Astrocyte (in vitro differentiated cells and primary cell): ENCODE data around the gene POLA1. TPM values are rescaled to one million over a fixed set of nuclear protein-coding genes. Genes with fewer than 3 reads are reported as not detected.

Experiments
- DNase-seq: peaks from one replicate; pipeline ENCODE4 v3.0.0-alpha.2; 2010; ENCODE audit warnings: low read depth
- FAIRE-seq: peaks from 2 replicates; lab custom pipeline; 2011; peaks lifted over from hg19 to GRCh38; lab: Jason Lieb, UNC
- H2AFZ ChIP-seq: 2 replicates; pipeline ENCODE4 v1.6.0; 2012; ENCODE audit warnings: low read depth, low read length, inconsistent platforms
- H3K27ac ChIP-seq: 2 replicates; pipeline ENCODE4 v1.5.1; 2011; ENCODE audit warnings: low read depth, low read length, inconsistent platforms
- H3K27me3 ChIP-seq: 2 replicates; pipeline ENCODE4 v1.6.0; 2011; ENCODE audit warnings: low read length, inconsistent platforms; ENCODE audit not compliant: insufficient read depth
- H3K36me3 ChIP-seq: 2 replicates; pipeline ENCODE4 v1.5.1; 2011; ENCODE audit warnings: low read length, inconsistent platforms; ENCODE audit not compliant: insufficient read depth
- H3K4me1 ChIP-seq: 2 replicates; pipeline ENCODE4 v1.5.1; 2011; ENCODE audit warnings: low read length, inconsistent platforms; ENCODE audit not compliant: insufficient read depth
- H3K4me2 ChIP-seq: 2 replicates; pipeline ENCODE4 v1.6.0; 2012; ENCODE audit warnings: low read length, inconsistent platforms
- H3K4me3 ChIP-seq: 2 replicates; pipeline ENCODE4 v1.5.1; 2011; ENCODE audit warnings: low read depth, mild to moderate bottlenecking, low read length, inconsistent platforms; ENCODE audit not compliant: insufficient read depth
- H3K79me2 ChIP-seq: 2 replicates; pipeline ENCODE4 v1.6.0; 2012; ENCODE audit warnings: mild to moderate bottlenecking, low read length, inconsistent platforms; ENCODE audit not compliant: insufficient read depth
- H3K9ac ChIP-seq: 2 replicates; pipeline ENCODE4 v1.6.0; 2012; ENCODE audit warnings: mild to moderate bottlenecking, low read length, inconsistent platforms
- H3K9me3 ChIP-seq: 2 replicates; pipeline ENCODE4 v1.5.1; 2012; ENCODE audit warnings: low read depth, mild to moderate bottlenecking, low read length, inconsistent platforms; ENCODE audit not compliant: insufficient read depth
- H4K20me1 ChIP-seq: 2 replicates; pipeline ENCODE4 v1.6.0; 2012; ENCODE audit warnings: low read length, inconsistent platforms; ENCODE audit not compliant: insufficient read depth
- H3K27ac Mint-ChIP-seq: one replicate; pipeline ENCODE4 v1.8.0; 2021; ENCODE audit warnings: mild to moderate bottlenecking, mixed read lengths; ENCODE audit not compliant: unreplicated experiment
- H3K27me3 Mint-ChIP-seq: one replicate; pipeline ENCODE4 v1.8.0; 2021; ENCODE audit warnings: low read depth, mixed read lengths; ENCODE audit not compliant: unreplicated experiment
- H3K36me3 Mint-ChIP-seq: one replicate; pipeline ENCODE4 v1.8.0; 2021; ENCODE audit warnings: low read depth, mixed read lengths; ENCODE audit not compliant: unreplicated experiment
- H3K4me1 Mint-ChIP-seq: one replicate; pipeline ENCODE4 v1.8.0; 2021; ENCODE audit warnings: low read depth, mixed read lengths; ENCODE audit not compliant: unreplicated experiment
- H3K4me3 Mint-ChIP-seq: one replicate; pipeline ENCODE4 v1.8.0; 2021; ENCODE audit warnings: mild to moderate bottlenecking, moderate library complexity, mixed read lengths; ENCODE audit not compliant: unreplicated experiment
- H3K9me3 Mint-ChIP-seq: one replicate; pipeline ENCODE4 v1.8.0; 2021; ENCODE audit warnings: mild to moderate bottlenecking, mixed read lengths; ENCODE audit not compliant: unreplicated experiment
- EZH2 ChIP-seq: IDR thresholded peaks from 2 replicates; pipeline ENCODE4 v1.6.1; 2012; ENCODE audit warnings: mild to moderate bottlenecking, low read length, inconsistent platforms; ENCODE audit not compliant: insufficient read depth
- total RNA-seq: library from RNA; stranded (reverse); gene quantifications from 2 replicates; pipeline ENCODE4 v1.2.1, GENCODE V29; 2021
- TF ChIP-seq, protein P1 (sequence below): IDR thresholded peaks from 2 replicates; pipeline ENCODE4 v1.5.1; 2011; ENCODE audit warnings: low read depth, mild to moderate bottlenecking, inconsistent platforms, low read length, moderate library complexity; ENCODE audit not compliant: insufficient read depth

The POLA1 gene
- total RNA-seq, 1 donor from 2014 or later: 4.9 TPM

GRCh38 chrX:24900234-24900633 is 206.5 kb downstream of the POLA1 start:
- peaks cover 3% of the 10 kb centered on the region for H3K4me1 ChIP-seq
- H3K4me2 ChIP-seq: no peak overlapping the region
- H3K79me2 ChIP-seq: no peaks in the 10 kb centered on the region
- H3K27ac ChIP-seq: no peak overlapping the region
- no peaks in the 10 kb centered on the region for H3K36me3 ChIP-seq
- H3K27me3 ChIP-seq: no peaks in the 10 kb centered on the region
- no peaks in the 10 kb centered on the region for H3K9me3 Mint-ChIP-seq
- no peak overlapping the region for H3K4me3 Mint-ChIP-seq
- no peaks in the 10 kb centered on the region for H3K4me1 Mint-ChIP-seq
- no peak overlapping the region for H2AFZ ChIP-seq
- no peaks in the 10 kb centered on the region for H3K36me3 Mint-ChIP-seq
- H3K9me3 ChIP-seq: no peaks in the 10 kb centered on the region
- DNase-seq (no peak), FAIRE-seq (peak; percentile 71)
- H3K4me3 ChIP-seq: no peak overlapping the region
- H3K9ac ChIP-seq: no peak overlapping the region
- no peaks in the 10 kb centered on the region for H4K20me1 ChIP-seq
- TF ChIP-seq, protein P1, sequence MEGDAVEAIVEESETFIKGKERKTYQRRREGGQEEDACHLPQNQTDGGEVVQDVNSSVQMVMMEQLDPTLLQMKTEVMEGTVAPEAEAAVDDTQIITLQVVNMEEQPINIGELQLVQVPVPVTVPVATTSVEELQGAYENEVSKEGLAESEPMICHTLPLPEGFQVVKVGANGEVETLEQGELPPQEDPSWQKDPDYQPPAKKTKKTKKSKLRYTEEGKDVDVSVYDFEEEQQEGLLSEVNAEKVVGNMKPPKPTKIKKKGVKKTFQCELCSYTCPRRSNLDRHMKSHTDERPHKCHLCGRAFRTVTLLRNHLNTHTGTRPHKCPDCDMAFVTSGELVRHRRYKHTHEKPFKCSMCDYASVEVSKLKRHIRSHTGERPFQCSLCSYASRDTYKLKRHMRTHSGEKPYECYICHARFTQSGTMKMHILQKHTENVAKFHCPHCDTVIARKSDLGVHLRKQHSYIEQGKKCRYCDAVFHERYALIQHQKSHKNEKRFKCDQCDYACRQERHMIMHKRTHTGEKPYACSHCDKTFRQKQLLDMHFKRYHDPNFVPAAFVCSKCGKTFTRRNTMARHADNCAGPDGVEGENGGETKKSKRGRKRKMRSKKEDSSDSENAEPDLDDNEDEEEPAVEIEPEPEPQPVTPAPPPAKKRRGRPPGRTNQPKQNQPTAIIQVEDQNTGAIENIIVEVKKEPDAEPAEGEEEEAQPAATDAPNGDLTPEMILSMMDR: no peak
- TF ChIP-seq EZH2: no peak
- no peaks in the 10 kb centered on the region for H3K27me3 Mint-ChIP-seq
- H3K27ac Mint-ChIP-seq: no peak overlapping the region

- Mint-ChIP-seq H3K9me3 (no peaks in the 10 kb centered on the region), H3K27ac (no peak overlapping the region), H3K4me1 (no peaks in the 10 kb centered on the region), H3K4me3 (no peak overlapping the region), H3K27me3 (no peaks in the 10 kb centered on the region), H3K36me3 (no peaks in the 10 kb centered on the region)
- Histone ChIP-seq H3K27me3 (no peaks in the 10 kb centered on the region), H2AFZ (no peak overlapping the region), H3K36me3 (no peaks in the 10 kb centered on the region), H3K9me3 (no peaks in the 10 kb centered on the region), H4K20me1 (no peaks in the 10 kb centered on the region), H3K4me1 (peaks cover 3% of the 10 kb centered on the region), H3K4me3 (no peak overlapping the region), H3K4me2 (no peak overlapping the region), H3K9ac (no peak overlapping the region), H3K27ac (no peak overlapping the region), H3K79me2 (no peaks in the 10 kb centered on the region)
- DNase-seq (peak; percentile 75), FAIRE-seq (peak; percentile 81)
- TF ChIP-seq EZH2: no peak
- TF ChIP-seq, protein P1: no peak
Observed at GRCh38 chrX:24902806-24903205, 209.1 kb downstream of the POLA1 start.

DNA sequence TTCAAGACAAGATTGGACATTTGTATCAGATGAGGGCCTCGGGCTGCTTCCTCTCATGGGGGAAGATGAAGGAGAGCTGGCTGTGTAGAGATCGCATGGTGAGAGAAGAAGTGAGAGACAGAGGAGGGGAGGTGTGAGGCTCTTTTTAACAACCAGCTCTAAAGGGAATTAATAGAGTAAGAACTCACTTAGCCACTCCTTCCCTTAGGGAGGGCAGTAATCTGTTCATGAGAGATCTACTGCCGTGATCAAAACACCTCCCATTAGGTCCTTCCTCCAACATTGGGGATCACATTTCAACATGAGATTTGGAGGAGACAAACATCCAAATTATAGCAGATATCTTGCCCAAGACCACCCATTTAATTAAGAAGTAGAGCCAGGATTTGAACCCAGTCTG is 225.0 kb downstream of the POLA1 start:
- Histone ChIP-seq H3K36me3 (no peaks in the 10 kb centered on the region), H3K4me1 (no peaks in the 10 kb centered on the region), H3K27ac (no peak overlapping the region), H3K79me2 (no peaks in the 10 kb centered on the region), H4K20me1 (no peaks in the 10 kb centered on the region), H3K27me3 (no peaks in the 10 kb centered on the region), H3K9me3 (no peaks in the 10 kb centered on the region), H3K4me3 (no peak overlapping the region), H3K9ac (no peak overlapping the region), H2AFZ (no peak overlapping the region), H3K4me2 (no peak overlapping the region)
- DNase-seq: no peak
- H3K27ac Mint-ChIP-seq: no peak overlapping the region
- no peaks in the 10 kb centered on the region for H3K36me3 Mint-ChIP-seq
- no peaks in the 10 kb centered on the region for H3K27me3 Mint-ChIP-seq
- H3K9me3 Mint-ChIP-seq: no peaks in the 10 kb centered on the region
- TF ChIP-seq, protein P1: no peak
- no peak for TF ChIP-seq EZH2
- FAIRE-seq: peak; percentile 73
- H3K4me3 Mint-ChIP-seq: no peak overlapping the region
- no peaks in the 10 kb centered on the region for H3K4me1 Mint-ChIP-seq
